Caco-2 (cell line): ENCODE results near the gene ADD2. TPM values are rescaled to one million over a fixed set of nuclear protein-coding genes. Genes with fewer than 3 reads are reported as not detected.

ENCODE experiments used
- BruUV-seq: library from RNA; stranded (reverse); fragments of 400-500 nt; replicated peaks from 2 replicates; lab custom pipeline; 2021; lab: Mats Ljungman, UMichigan
- CTCF ChIA-PET: fragments of 300-600 bp; sonication (Branson Sonifier 250); formaldehyde crosslinking; loops from one replicate; lab custom pipeline; 2022; ENCODE audit warnings: antibody characterized with exemption; lab: Charles Lee
- POLR2A ChIA-PET: fragments of 300-600 bp; sonication (Branson Sonifier 250); formaldehyde crosslinking; loops from one replicate; lab custom pipeline; 2022; ENCODE audit warnings: antibody characterized with exemption; lab: Charles Lee
- DNase-seq, 2 experiments: peaks; one replicate each; pipeline versions ENCODE4 v3.0.0 to v3.0.0-alpha.2; 2020 to 2022
- H3K27me3 ChIP-seq: replicated peaks from 2 replicates; pipeline ENCODE4 v1.6.0; 2011; ENCODE audit warnings: low read length; ENCODE audit not compliant: control insufficient read depth, insufficient read depth
- H3K36me3 ChIP-seq: 2 replicates; pipeline ENCODE4 v1.5.1; 2011; ENCODE audit warnings: low read length; ENCODE audit not compliant: control insufficient read depth, insufficient read depth
- H3K4me1 ChIP-seq: fragments of 250-450 bp; sonication (Bioruptor Pico); 2 replicates; pipeline ENCODE4 v1.5.1; 2020; ENCODE audit warnings: mild to moderate bottlenecking
- H3K4me3 ChIP-seq: 2 replicates; pipeline ENCODE4 v1.5.1; 2011; ENCODE audit warnings: low read depth, mild to moderate bottlenecking, control low read depth, low read length
- H3K9me3 ChIP-seq: fragments of 250-450 bp; sonication (Bioruptor Pico); 2 replicates; pipeline ENCODE4 v1.5.1; 2020; ENCODE audit warnings: mild to moderate bottlenecking, moderate library complexity
- H3K27ac Mint-ChIP-seq: one replicate; pipeline ENCODE4 v1.8.0; 2022; ENCODE audit warnings: mixed read lengths; ENCODE audit not compliant: unreplicated experiment
- H3K27me3 Mint-ChIP-seq: one replicate; pipeline ENCODE4 v1.8.0; 2022; ENCODE audit warnings: mixed read lengths; ENCODE audit not compliant: insufficient read depth, unreplicated experiment
- H3K36me3 Mint-ChIP-seq: one replicate; pipeline ENCODE4 v1.8.0; 2022; ENCODE audit warnings: mild to moderate bottlenecking, mixed read lengths; ENCODE audit not compliant: insufficient read depth, unreplicated experiment
- H3K4me1 Mint-ChIP-seq: one replicate; pipeline ENCODE4 v1.8.0; 2022; ENCODE audit warnings: low read depth, mixed read lengths; ENCODE audit not compliant: unreplicated experiment
- H3K4me3 Mint-ChIP-seq: one replicate; pipeline ENCODE4 v1.8.0; 2022; ENCODE audit warnings: mild to moderate bottlenecking, moderate library complexity, mixed read lengths; ENCODE audit not compliant: unreplicated experiment
- H3K9me3 Mint-ChIP-seq: one replicate; pipeline ENCODE4 v1.8.0; 2022; ENCODE audit warnings: mixed read lengths; ENCODE audit not compliant: unreplicated experiment
- CTCF ChIP-seq, 2 experiments: fragments of 200-600 bp in 1 of 2; IDR thresholded peaks; 1 replicate in 1 of 2; 2 replicates in 1 of 2; pipeline versions ENCODE4 v1.5.1 to v1.8.0; 2011 to 2022; ENCODE audit warnings: antibody characterized with exemption in 1 of 2, control low read depth in 1 of 2, inconsistent platforms in 1 of 2, low read depth in 1 of 2, low read length in 1 of 2, mild to moderate bottlenecking in 1 of 2, moderate library complexity in 1 of 2; ENCODE audit not compliant: insufficient read depth in 1 of 2, severe bottlenecking in 1 of 2, unreplicated experiment in 1 of 2
- intact Hi-C: fragments of 100-400 bp; cut with micrococcal nuclease; formaldehyde crosslinking; loops from one replicate; pipeline ENCODE4 v1.10.0; 2022; ENCODE audit not compliant: unreplicated experiment
- total RNA-seq: library from RNA; stranded (reverse); gene quantifications from 2 replicates; pipeline ENCODE4 v1.2.3, GENCODE V29; 2022

The ADD2 gene
- total RNA-seq, 1 experiment from 2014 or later, result not detected

- BruUV-seq, result no TSS peak
- POLR2A ChIA-PET, result no interaction called here
- H3K27me3 ChIP-seq, result no peaks in the 10 kb centered on the region
- peak in 1 of 2 experiments; percentile 23 for TF ChIP-seq CTCF (IDR thresholded peaks at IDR 0.05; ENCODE audit: insufficient read depth in 1 of 2, low read depth in 1 of 2, low read length in 1 of 2, severe bottlenecking in 1 of 2, unreplicated experiment in 1 of 2)
- CTCF ChIA-PET, result interaction anchor here (0.6 to 5.6 kb wide), 4 partner anchors 28 to 416 kb away, joined by 3 to 38 read pairs (median 3); partner anchors contain the start of gene FAM136A
- H3K9me3 ChIP-seq, result no peaks in the 10 kb centered on the region
- H3K27ac Mint-ChIP-seq, result no peak overlapping the region
- peaks cover 14% of the 10 kb centered on the region for H3K27me3 Mint-ChIP-seq
- DNase-seq, result no peak
- H3K4me3 ChIP-seq, result no peak overlapping the region
- no peaks in the 10 kb centered on the region for H3K36me3 ChIP-seq
- no peaks in the 10 kb centered on the region for H3K9me3 Mint-ChIP-seq
- H3K4me3 Mint-ChIP-seq, result no peak overlapping the region
- no peaks in the 10 kb centered on the region for H3K4me1 Mint-ChIP-seq
- H3K4me1 ChIP-seq, result no peaks in the 10 kb centered on the region
- intact Hi-C loops, result loop anchor here (10.0 kb wide), 1 partner anchor 91 kb away; the partner anchor contains the start of gene TGFA
- H3K36me3 Mint-ChIP-seq, result no peaks in the 10 kb centered on the region
Measured at GRCh38 chr2:70645733-70646419, 122.1 kb downstream of the ADD2 start.

DNA sequence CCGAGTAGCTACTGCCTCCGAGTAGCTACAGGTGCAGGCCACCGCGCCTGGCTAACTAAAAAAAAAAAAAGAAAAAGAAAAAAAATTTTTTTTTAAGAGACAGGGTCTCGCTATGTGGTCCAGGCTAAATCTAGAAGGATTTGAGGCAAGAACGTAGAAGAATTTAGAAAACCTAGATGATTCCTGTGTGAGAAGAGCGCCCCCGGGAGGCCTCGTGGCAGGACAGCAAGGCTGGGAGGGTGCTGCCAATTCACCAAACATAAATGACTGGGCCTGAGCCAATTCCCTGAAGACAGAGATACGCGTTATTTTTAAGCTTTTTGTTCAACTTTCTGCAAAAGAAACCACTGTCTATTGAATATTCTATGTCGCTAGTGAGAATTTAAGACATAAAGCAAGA is 124.3 kb downstream of the ADD2 start:
- Histone ChIP-seq H3K27me3 (no peaks in the 10 kb centered on the region), H3K4me3 (no peak overlapping the region), H3K36me3 (no peaks in the 10 kb centered on the region), H3K4me1 (no peaks in the 10 kb centered on the region), H3K9me3 (no peaks in the 10 kb centered on the region)
- no peaks in the 10 kb centered on the region for H3K4me1 Mint-ChIP-seq
- TF ChIP-seq CTCF (IDR thresholded peaks at IDR 0.05; ENCODE audit: insufficient read depth in 1 of 2, low read depth in 1 of 2, low read length in 1 of 2, severe bottlenecking in 1 of 2, unreplicated experiment in 1 of 2), result peak in 1 of 2 experiments; percentile 24
- H3K4me3 Mint-ChIP-seq, result no peak overlapping the region
- ChIA-PET CTCF (interaction anchor here (5.6 kb wide), 1 partner anchor 341 kb away, joined by 38 read pairs; the partner anchor contains the start of gene FAM136A), POLR2A (no interaction called here)
- no peaks in the 10 kb centered on the region for H3K9me3 Mint-ChIP-seq
- H3K27me3 Mint-ChIP-seq, result peaks cover 18% of the 10 kb centered on the region
- H3K36me3 Mint-ChIP-seq, result no peaks in the 10 kb centered on the region
- no peak for DNase-seq
- BruUV-seq, result no TSS peak
- intact Hi-C loops, result loop anchor here (10.0 kb wide), 1 partner anchor 89 kb away; the partner anchor contains the start of gene TGFA
- no peak overlapping the region for H3K27ac Mint-ChIP-seq

GRCh38 chr2:70641263-70641784 is 126.7 kb downstream of the ADD2 start:
- POLR2A ChIA-PET, result no interaction called here
- H3K27me3 Mint-ChIP-seq, result peaks cover 26% of the 10 kb centered on the region
- Histone ChIP-seq H3K36me3 (no peaks in the 10 kb centered on the region), H3K9me3 (no peaks in the 10 kb centered on the region), H3K27me3 (no peaks in the 10 kb centered on the region), H3K4me3 (no peak overlapping the region), H3K4me1 (no peaks in the 10 kb centered on the region)
- H3K9me3 Mint-ChIP-seq, result no peaks in the 10 kb centered on the region
- BruUV-seq, result no TSS peak
- CTCF ChIA-PET, result no interaction called here
- no peak for TF ChIP-seq CTCF (IDR thresholded peaks at IDR 0.05; ENCODE audit: insufficient read depth in 1 of 2, low read depth in 1 of 2, low read length in 1 of 2, severe bottlenecking in 1 of 2, unreplicated experiment in 1 of 2)
- no peaks in the 10 kb centered on the region for H3K36me3 Mint-ChIP-seq
- intact Hi-C loops, result loop anchor here (10.0 kb wide), 1 partner anchor 87 kb away; the partner anchor contains the start of gene TGFA
- no peak for DNase-seq
- H3K4me1 Mint-ChIP-seq, result no peaks in the 10 kb centered on the region
- H3K4me3 Mint-ChIP-seq, result no peak overlapping the region
- no peak overlapping the region for H3K27ac Mint-ChIP-seq
